HG03060 (cell line): ENCODE data around the gene CDH13.

Source experiments
- ATAC-seq: cut with Tn5 transposase; IDR thresholded peaks from one replicate; pipeline ENCODE4 v1.9.1; 2021; ENCODE audit warnings: low read depth, moderate number of reproducible peaks; ENCODE audit not compliant: unreplicated experiment

Gene CDH13

GRCh38 chr16:82682767-82683166, 56.0 kb downstream of the CDH13 start:
- no peak for ATAC-seq

GRCh38 chr16:82684256-82684655, 57.5 kb downstream of the CDH13 start:
- ATAC-seq, result no peak

GRCh38 chr16:82685526-82685925, 58.8 kb downstream of the CDH13 start:
- ATAC-seq, result no peak

- no peak for ATAC-seq
These were observed 67.6 kb downstream of the CDH13 start for GRCh38 chr16:82694239-82694874.

DNA sequence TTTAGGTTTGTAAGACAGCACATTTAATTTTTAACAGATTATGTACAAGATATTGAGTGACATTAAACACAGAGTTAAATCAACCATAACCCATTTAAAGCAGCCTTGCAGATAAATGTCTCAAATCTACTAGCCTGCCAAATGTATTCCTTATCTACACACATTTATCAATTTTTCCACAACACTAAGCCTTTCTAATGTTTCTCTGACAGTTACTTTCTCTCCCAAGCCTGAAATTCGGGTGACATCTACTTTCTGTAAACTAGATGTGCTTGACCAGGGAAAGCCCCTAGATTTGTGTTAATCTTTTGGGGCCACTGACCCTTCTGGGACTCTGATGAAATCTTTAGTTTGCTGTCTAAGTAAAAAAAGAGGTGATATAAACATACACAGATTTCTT, 69.0 kb downstream of the CDH13 start:
- no peak for ATAC-seq

GRCh38 chr16:82699260-82699659, 72.5 kb downstream of the CDH13 start:
- no peak for ATAC-seq

DNA sequence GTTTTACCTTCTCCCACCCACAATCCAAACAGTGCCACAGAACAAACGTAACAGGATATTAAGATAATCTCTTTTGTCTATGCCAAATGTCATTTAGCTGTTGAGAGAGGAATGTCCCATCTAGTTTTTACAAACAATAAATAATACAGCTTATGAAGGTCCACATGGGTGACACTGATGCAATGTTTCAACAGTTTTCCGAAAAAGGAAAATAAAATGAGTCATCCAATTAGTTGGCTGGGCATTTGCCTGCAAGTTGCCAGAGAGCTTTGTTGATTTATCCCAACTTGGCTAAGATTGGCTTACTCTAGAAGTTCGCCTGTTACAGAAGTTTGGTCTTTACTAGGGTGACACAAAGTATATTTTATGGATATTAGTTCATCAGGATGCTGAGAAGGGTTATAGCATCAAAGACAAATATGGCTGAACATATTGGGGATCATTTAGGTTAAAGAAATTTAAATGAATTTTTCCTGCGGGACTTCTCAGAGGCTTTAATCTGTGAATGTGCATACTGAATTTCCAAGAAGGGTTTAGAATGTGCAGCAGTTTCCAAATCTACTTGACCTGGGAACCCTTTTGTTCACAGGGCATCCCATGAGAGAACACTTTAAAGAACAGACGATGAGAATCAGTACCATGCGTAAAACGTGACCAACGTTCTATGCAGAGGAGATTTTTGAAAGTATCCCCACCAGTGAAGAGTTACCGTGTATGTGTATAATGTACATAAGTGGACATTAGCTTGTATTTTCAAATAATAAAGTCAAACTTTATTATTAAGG, 73.1 kb downstream of the CDH13 start:
- ATAC-seq, result no peak

DNA sequence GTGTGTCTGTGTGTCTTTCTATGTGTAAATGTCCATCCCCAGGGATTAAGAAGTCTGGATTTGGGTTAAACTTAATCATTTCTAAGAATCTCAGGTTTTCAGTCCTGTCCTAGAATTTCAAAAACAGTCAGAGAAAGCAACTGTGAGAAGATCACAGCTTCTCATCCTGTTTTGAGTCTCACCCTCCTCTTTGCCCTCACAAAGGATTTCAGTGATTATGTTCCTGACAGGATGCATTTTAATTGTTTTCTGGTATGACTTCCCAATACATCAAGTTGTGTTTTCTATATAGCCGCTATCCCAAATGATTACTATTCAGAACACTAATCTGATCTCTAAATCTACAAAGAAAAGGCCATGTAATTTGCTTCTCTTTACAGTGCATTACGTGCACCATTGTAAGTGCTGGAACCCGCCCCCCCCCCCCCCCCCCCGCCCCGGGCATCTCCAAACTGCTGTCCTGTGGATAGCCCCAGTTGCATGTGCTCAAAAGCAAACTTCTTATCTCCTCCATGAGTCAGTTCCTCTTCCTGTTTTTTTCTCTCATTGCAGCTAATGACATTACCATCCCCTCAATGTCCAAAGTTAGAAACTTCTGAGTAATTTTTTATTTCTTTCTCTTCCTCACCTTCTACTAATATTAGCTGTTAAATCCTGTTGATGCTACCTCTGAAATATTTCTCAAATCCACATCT, 73.9 kb downstream of the CDH13 start:
- no peak for ATAC-seq

DNA sequence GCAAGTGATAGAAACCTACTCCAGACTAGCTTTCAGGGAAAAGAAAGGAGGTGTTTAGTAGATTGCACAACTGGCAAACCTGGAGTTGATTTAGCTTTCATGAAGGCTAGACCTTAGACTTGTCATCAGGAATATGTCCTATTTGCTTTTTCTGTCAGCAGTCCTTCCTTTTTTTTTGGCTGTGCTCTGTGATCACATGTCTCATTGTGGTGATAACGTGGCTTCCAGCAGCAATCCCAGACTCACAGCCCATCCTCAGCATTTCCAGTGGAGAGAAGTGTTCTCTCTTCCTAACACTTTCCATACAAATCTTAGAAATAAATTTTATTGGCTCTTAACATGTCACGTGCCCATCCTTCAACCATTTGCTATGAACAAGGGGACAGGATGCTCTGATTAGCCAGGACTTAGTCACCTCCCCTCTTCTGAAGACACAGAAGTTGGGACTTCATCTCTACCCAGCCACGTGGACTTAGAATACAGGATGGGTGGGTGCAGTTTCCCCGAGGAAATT, 74.7 kb downstream of the CDH13 start:
- no peak for ATAC-seq

DNA sequence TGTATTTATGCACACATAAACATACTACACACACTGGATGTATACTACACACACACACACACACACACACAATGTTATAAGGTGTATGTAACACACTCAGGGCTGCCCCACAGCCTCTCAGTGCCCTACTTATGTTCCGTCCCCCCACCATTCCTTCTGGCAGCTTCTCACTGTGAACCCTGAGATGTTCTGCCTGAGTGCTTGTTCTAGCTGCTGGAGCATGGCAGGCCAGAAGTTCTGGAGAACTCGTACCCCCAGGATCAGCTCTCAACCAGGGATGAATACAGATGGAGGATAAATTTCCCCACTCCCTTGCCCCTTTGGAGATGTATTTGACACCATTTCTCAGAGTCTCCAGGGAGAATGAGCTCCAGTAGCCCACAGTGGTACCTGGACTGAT, 76.4 kb downstream of the CDH13 start:
- no peak for ATAC-seq

DNA sequence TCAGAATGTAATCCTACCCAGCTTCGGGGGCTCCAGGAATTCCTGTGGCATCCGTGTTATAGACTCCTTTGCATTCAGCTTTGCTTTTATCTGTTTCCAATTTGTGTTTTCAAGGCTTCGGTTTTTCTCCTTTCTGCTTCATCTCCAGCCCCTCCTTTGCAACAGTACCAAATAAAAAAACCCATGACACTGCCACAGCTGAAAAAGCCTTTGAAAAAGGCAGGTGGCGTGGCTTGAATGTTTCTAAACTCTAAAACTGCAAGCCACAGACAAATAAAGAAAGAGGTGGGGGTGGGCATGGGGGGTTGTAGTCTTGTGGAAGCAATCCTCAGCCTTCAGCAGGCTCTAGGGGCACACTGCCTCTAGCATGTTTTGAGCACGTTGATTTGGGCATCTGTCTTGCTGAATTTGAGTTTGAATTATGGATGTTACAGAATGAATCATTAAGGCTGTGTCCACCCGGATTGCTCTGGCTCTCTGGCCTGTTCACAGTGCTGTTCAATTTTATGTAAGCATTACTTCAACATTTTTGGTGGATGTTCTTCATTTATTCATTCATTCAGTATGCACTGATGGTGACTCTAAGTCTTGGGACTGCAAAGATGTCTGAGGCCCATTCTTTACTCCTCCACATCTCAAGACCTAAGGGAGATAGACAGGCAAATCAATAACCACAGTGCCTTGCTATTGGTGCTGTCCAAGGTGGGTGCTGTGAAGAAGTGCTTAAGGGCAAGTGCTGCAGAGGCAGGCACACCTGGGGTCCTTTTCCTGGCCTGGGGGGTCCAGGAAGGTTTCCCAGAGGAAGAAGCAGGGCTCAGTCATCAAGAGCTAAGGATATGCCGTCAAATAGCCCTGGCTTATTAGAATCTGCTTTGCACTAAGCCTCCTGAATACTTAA, 77.4 kb downstream of the CDH13 start:
- no peak for ATAC-seq

- no peak for ATAC-seq
These were observed 83.2 kb downstream of the CDH13 start for GRCh38 chr16:82709987-82710386.

DNA sequence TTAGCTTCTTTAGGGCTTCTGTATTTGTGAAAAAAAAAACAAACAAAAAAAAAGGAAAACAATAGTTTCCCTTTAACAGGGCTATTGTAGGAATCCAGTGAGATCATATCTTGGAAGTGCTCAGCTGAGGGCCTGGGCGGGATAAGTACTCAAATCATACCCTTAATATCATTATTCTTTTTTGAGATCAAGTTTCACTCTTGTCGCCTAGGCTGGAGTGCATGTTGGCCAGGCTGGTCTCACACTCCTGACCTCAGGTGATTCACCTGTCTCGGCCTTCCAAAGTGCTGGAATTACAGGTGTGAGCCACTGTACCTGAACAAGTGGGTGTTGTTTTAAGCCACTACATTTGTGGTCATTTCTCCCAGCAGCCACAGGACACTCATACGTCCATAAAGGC, 87.0 kb downstream of the CDH13 start:
- ATAC-seq, result no peak

GRCh38 chr16:82715160-82715559, 88.4 kb downstream of the CDH13 start:
- ATAC-seq, result no peak

GRCh38 chr16:82715833-82716232, 89.1 kb downstream of the CDH13 start:
- ATAC-seq, result no peak

DNA sequence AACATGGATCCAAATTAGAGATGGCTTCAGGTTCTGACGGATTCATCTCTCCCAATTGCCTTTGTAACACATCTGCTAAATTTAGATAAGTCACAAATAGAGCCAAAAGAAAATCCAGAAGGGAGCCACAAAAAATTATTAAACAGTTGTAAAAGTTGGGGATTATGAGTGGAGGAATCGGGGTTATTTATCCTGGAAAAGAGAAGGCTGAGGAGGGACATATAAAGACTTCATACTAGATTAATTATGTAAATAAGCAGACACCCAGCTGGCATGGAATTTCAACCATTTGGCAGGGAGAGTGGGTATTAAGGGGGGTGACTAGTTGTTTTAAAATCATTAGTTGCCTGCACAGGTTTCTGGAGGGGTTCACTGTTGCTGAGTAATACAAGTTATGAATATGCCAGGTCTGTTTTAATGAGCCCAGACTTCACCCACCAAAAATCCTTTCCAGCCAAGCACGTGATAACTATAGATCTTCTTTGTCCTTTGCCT, 89.6 kb downstream of the CDH13 start:
- no peak for ATAC-seq

GRCh38 chr16:82720414-82720813, 93.6 kb downstream of the CDH13 start:
- ATAC-seq, result no peak

GRCh38 chr16:82726306-82726705, 99.5 kb downstream of the CDH13 start:
- no peak for ATAC-seq

- ATAC-seq, result no peak
These were observed 102.1 kb downstream of the CDH13 start for GRCh38 chr16:82728901-82729300.

DNA sequence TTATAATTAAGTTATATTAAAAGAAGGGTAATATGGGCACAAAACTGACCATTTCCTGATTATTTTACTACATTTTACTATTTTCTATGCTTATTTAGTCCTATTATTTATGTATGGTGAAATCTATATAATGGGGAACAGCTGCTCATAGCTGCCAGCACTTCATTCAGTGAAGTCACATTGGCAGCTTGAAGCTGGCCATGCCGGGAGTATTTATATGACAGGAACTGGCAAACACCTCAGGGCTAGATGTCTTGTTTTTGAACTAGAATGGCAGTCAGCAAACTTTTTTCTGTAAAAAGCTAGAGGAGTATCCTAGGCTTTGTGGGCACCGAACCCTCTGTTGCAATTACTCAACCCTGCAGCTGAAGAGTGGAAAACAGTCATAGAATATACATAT, 104.1 kb downstream of the CDH13 start:
- ATAC-seq, result no peak
